ENCODE measurements around the gene MET. TPM values are rescaled to one million over a fixed set of nuclear protein-coding genes. Genes with fewer than 3 reads are reported as not detected.

The MET gene
- total RNA-seq, 1 donor from 2014 or later: 23.6 TPM

- no peak for DNase-seq (ENCODE audit: low spot score)
- Mint-ChIP-seq H3K4me3 (ENCODE audit: unreplicated experiment) (no peak overlapping the region), H3K36me3 (ENCODE audit: low read depth) (peaks cover 10% of the 10 kb centered on the region), H3K9me3 (ENCODE audit: low read depth) (no peaks in the 10 kb centered on the region), H3K27ac (ENCODE audit: unreplicated experiment) (no peak overlapping the region), H3K27me3 (ENCODE audit: low read depth) (no peaks in the 10 kb centered on the region), H3K4me1 (ENCODE audit: low read depth) (no peaks in the 10 kb centered on the region)
- no peak for TF ChIP-seq CTCF (IDR thresholded peaks at IDR 0.05)
Measured at GRCh38 chr7:116763647-116764046, 91.7 kb downstream of the MET start.

GRCh38 chr7:116766881-116767280 lies 94.9 kb downstream of the MET start:
- DNase-seq (ENCODE audit: low spot score): no peak
- H3K9me3 Mint-ChIP-seq (ENCODE audit: low read depth): no peaks in the 10 kb centered on the region
- peaks cover 10% of the 10 kb centered on the region for H3K36me3 Mint-ChIP-seq (ENCODE audit: low read depth)
- H3K4me3 Mint-ChIP-seq (ENCODE audit: unreplicated experiment): no peak overlapping the region
- H3K27ac Mint-ChIP-seq (ENCODE audit: unreplicated experiment): no peak overlapping the region
- H3K27me3 Mint-ChIP-seq (ENCODE audit: low read depth): no peaks in the 10 kb centered on the region
- peaks cover 17% of the 10 kb centered on the region for H3K4me1 Mint-ChIP-seq (ENCODE audit: low read depth)
- TF ChIP-seq CTCF (IDR thresholded peaks at IDR 0.05): no peak

GRCh38 chr7:116769546-116769945 lies 97.5 kb downstream of the MET start:
- no peak for DNase-seq (ENCODE audit: low spot score)
- TF ChIP-seq CTCF (IDR thresholded peaks at IDR 0.05): no peak
- H3K4me3 Mint-ChIP-seq (ENCODE audit: unreplicated experiment): no peak overlapping the region
- no peaks in the 10 kb centered on the region for H3K27me3 Mint-ChIP-seq (ENCODE audit: low read depth)
- H3K36me3 Mint-ChIP-seq (ENCODE audit: low read depth): peaks cover 15% of the 10 kb centered on the region
- peaks cover 28% of the 10 kb centered on the region for H3K4me1 Mint-ChIP-seq (ENCODE audit: low read depth)
- H3K9me3 Mint-ChIP-seq (ENCODE audit: low read depth): no peaks in the 10 kb centered on the region
- H3K27ac Mint-ChIP-seq (ENCODE audit: unreplicated experiment): no peak overlapping the region

- DNase-seq (ENCODE audit: low spot score): no peak
- H3K4me1 Mint-ChIP-seq (ENCODE audit: low read depth): peaks cover 31% of the 10 kb centered on the region
- no peak overlapping the region for H3K27ac Mint-ChIP-seq (ENCODE audit: unreplicated experiment)
- no peaks in the 10 kb centered on the region for H3K9me3 Mint-ChIP-seq (ENCODE audit: low read depth)
- peaks cover 16% of the 10 kb centered on the region for H3K36me3 Mint-ChIP-seq (ENCODE audit: low read depth)
- no peak for TF ChIP-seq CTCF (IDR thresholded peaks at IDR 0.05)
- H3K4me3 Mint-ChIP-seq (ENCODE audit: unreplicated experiment): no peak overlapping the region
- H3K27me3 Mint-ChIP-seq (ENCODE audit: low read depth): no peaks in the 10 kb centered on the region
Measured at GRCh38 chr7:116770941-116771340, 98.9 kb downstream of the MET start.

GRCh38 chr7:116771640-116772039 lies 99.6 kb downstream of the MET start:
- no peak overlapping the region for H3K27ac Mint-ChIP-seq (ENCODE audit: unreplicated experiment)
- H3K4me3 Mint-ChIP-seq (ENCODE audit: unreplicated experiment): no peak overlapping the region
- H3K27me3 Mint-ChIP-seq (ENCODE audit: low read depth): no peaks in the 10 kb centered on the region
- no peak for DNase-seq (ENCODE audit: low spot score)
- H3K4me1 Mint-ChIP-seq (ENCODE audit: low read depth): peaks cover 38% of the 10 kb centered on the region
- H3K36me3 Mint-ChIP-seq (ENCODE audit: low read depth): peaks cover 11% of the 10 kb centered on the region
- no peaks in the 10 kb centered on the region for H3K9me3 Mint-ChIP-seq (ENCODE audit: low read depth)
- TF ChIP-seq CTCF (IDR thresholded peaks at IDR 0.05): no peak

Measured in chondrocyte (in vitro differentiated cells).